Myometrial cell (primary cell): ENCODE results near the gene RNU1-1. TPM values are rescaled to one million over a fixed set of nuclear protein-coding genes. Genes with fewer than 3 reads are reported as not detected.

Source experiments
- total RNA-seq: library from RNA; depleted of rRNA; stranded (reverse); fragments of >200 nt; gene quantifications from 2 replicates; pipeline ENCODE4 v1.2.3, GENCODE V29; 2015

The RNU1-1 gene
- not detected in 2 replicates for total RNA-seq

GRCh38 chr1:16514107-16515055 lies at the start of gene RNU1-1:
Gene RNU1-1 (minus strand): TSS chr1:16514285.

Other genes starting within 250 kb of the RNU1-1 start
- 10.4 and 13.5 TPM in 2 replicates for gene FBXO42, start 161.8 kb downstream of the RNU1-1 start, total RNA-seq
- gene SZRD1, start 147.0 kb downstream of the RNU1-1 start, total RNA-seq: 70.9 and 80.8 TPM in 2 replicates
- not detected in 2 replicates for gene SPATA21, start 76.9 kb downstream of the RNU1-1 start, total RNA-seq
- gene NECAP2, start 73.6 kb downstream of the RNU1-1 start, total RNA-seq: 112 and 127 TPM in 2 replicates
- 8.6 and 19.3 TPM in 2 replicates for gene NBPF1, start 99.3 kb upstream of the RNU1-1 start, total RNA-seq
- gene RNU1-3, start 152.7 kb upstream of the RNU1-1 start, total RNA-seq: not detected in 2 replicates
- gene RNU1-4, start 226.2 kb upstream of the RNU1-1 start, total RNA-seq: not detected in 2 replicates